Neural crest cell (in vitro differentiated cells): ENCODE measurements around the gene MLC1. TPM values are rescaled to one million over a fixed set of nuclear protein-coding genes. Genes with fewer than 3 reads are reported as not detected.
A peak's percentile ranks its signal among the peaks of the same experiment; 100 is the strongest.

ENCODE experiments used
- DNase-seq: peaks from one replicate; pipeline ENCODE4 v3.0.0; 2021; ENCODE audit warnings: low read depth, mixed read lengths, low spot score
- H3K27ac Mint-ChIP-seq: one replicate; pipeline ENCODE4 v1.8.0; 2021; ENCODE audit warnings: mild to moderate bottlenecking, mixed read lengths; ENCODE audit not compliant: unreplicated experiment
- H3K27me3 Mint-ChIP-seq: 2 replicates; pipeline ENCODE4 v1.8.0; 2021; ENCODE audit warnings: low read depth, mild to moderate bottlenecking, mixed read lengths
- H3K36me3 Mint-ChIP-seq: 2 replicates; pipeline ENCODE4 v1.8.0; 2021; ENCODE audit warnings: low read depth, mild to moderate bottlenecking, mixed read lengths
- H3K4me1 Mint-ChIP-seq: 2 replicates; pipeline ENCODE4 v1.8.0; 2021; ENCODE audit warnings: mixed read lengths
- H3K4me3 Mint-ChIP-seq: one replicate; pipeline ENCODE4 v1.8.0; 2021; ENCODE audit warnings: mild to moderate bottlenecking, mixed read lengths
- H3K9me3 Mint-ChIP-seq: 2 replicates; pipeline ENCODE4 v1.8.0; 2021; ENCODE audit warnings: mixed read lengths
- CTCF ChIP-seq: fragments of 200-600 bp; sonication (generic); conservative IDR thresholded peaks from 2 replicates; pipeline ENCODE4 v1.5.0; 2021; ENCODE audit warnings: antibody characterized with exemption, mild to moderate bottlenecking
- total RNA-seq: library from RNA; stranded (reverse); gene quantifications from 2 replicates; pipeline ENCODE4 v1.2.1, GENCODE V29; 2021

Gene MLC1
- total RNA-seq, 1 donor from 2014 or later, result 3.3 TPM

GRCh38 chr22:50059881-50060262 is 25.4 kb downstream of the MLC1 start:
- Mint-ChIP-seq H3K27me3 (peaks cover 16% of the 10 kb centered on the region), H3K4me1 (peaks cover 14% of the 10 kb centered on the region), H3K27ac (no peak overlapping the region), H3K36me3 (no peaks in the 10 kb centered on the region), H3K4me3 (peak overlapping the region; percentile 74), H3K9me3 (no peaks in the 10 kb centered on the region)
- no peak for TF ChIP-seq CTCF
- no peak for DNase-seq

GRCh38 chr22:50058906-50059880 is 26.0 kb downstream of the MLC1 start:
- H3K27ac Mint-ChIP-seq, result no peak overlapping the region
- H3K4me3 Mint-ChIP-seq, result peak overlapping the region; percentile 74
- DNase-seq, result peak; percentile 41
- peaks cover 16% of the 10 kb centered on the region for H3K27me3 Mint-ChIP-seq
- H3K4me1 Mint-ChIP-seq, result peaks cover 14% of the 10 kb centered on the region
- H3K9me3 Mint-ChIP-seq, result no peaks in the 10 kb centered on the region
- peak; percentile 54 for TF ChIP-seq CTCF
- no peaks in the 10 kb centered on the region for H3K36me3 Mint-ChIP-seq

- peak within 1 kb of the TSS; percentile 74 for H3K4me3 Mint-ChIP-seq
- H3K4me1 Mint-ChIP-seq, result peaks cover 14% of the 10 kb centered on the region
- peaks cover 21% of the 10 kb centered on the region for H3K27me3 Mint-ChIP-seq
- peaks cover 5% of the 10 kb centered on the region for H3K9me3 Mint-ChIP-seq
- no peak for TF ChIP-seq CTCF
- no peak within 1 kb of the TSS for H3K27ac Mint-ChIP-seq
- peaks cover 5% of the 10 kb centered on the region for H3K36me3 Mint-ChIP-seq
- DNase-seq, result no peak
Observed at GRCh38 chr22:50058061-50058905, 26.9 kb downstream of the MLC1 start, which contains the start of gene TTLL8. TSS of gene TTLL8 (minus strand) at chr22:50058298.

GRCh38 chr22:50057278-50058060 is 27.8 kb downstream of the MLC1 start:
- peaks cover 5% of the 10 kb centered on the region for H3K9me3 Mint-ChIP-seq
- H3K27ac Mint-ChIP-seq, result no peak overlapping the region
- no peak for TF ChIP-seq CTCF
- no peak overlapping the region for H3K4me3 Mint-ChIP-seq
- peaks cover 14% of the 10 kb centered on the region for H3K4me1 Mint-ChIP-seq
- peaks cover 21% of the 10 kb centered on the region for H3K27me3 Mint-ChIP-seq
- no peak for DNase-seq
- peaks cover 5% of the 10 kb centered on the region for H3K36me3 Mint-ChIP-seq
